Activated B cell treated with CpG ODN at 0.5 μM for 24 hours (primary cell): Measurements from ENCODE around the gene SLC25A29. TPM values are rescaled to one million over a fixed set of nuclear protein-coding genes. Genes with fewer than 3 reads are reported as not detected.
"Not testable (repeated sequence)": the region's sequence is repeated elsewhere in the genome, so short reads cannot be mapped to it uniquely, and the experiment has no call there.

Experiments
- ATAC-seq: fragments of 200-7000 bp; cut with Tn5 transposase; one replicate; pipeline ENCODE4 v1.10.0; 2021; ENCODE audit warnings: low read depth, mild to moderate bottlenecking, moderate library complexity
- CTCF ChIA-PET: fragments of 350-600 bp; sonication (Branson Sonifier 250); formaldehyde crosslinking; loops from one replicate; lab custom pipeline; 2021; ENCODE audit warnings: antibody characterized with exemption; lab: Charles Lee
- POLR2A ChIA-PET: fragments of 350-600 bp; sonication (Branson Sonifier 250); formaldehyde crosslinking; loops from one replicate; lab custom pipeline; 2021; ENCODE audit warnings: antibody characterized with exemption; lab: Charles Lee
- DNase-seq: peaks from one replicate; pipeline ENCODE4 v3.0.0; 2022
- H3K27ac Mint-ChIP-seq: one replicate; pipeline ENCODE4 v1.8.0; 2020; ENCODE audit warnings: mixed read lengths
- H3K27me3 Mint-ChIP-seq: one replicate; pipeline ENCODE4 v1.8.0; 2021; ENCODE audit warnings: mixed read lengths
- H3K36me3 Mint-ChIP-seq: one replicate; pipeline ENCODE4 v1.8.0; 2021; ENCODE audit warnings: low read depth, mixed read lengths
- H3K4me1 Mint-ChIP-seq: one replicate; pipeline ENCODE4 v1.8.0; 2021; ENCODE audit warnings: mixed read lengths
- H3K4me3 Mint-ChIP-seq: one replicate; pipeline ENCODE4 v1.8.0; 2020; ENCODE audit warnings: mild to moderate bottlenecking, mixed read lengths
- H3K9me3 Mint-ChIP-seq: one replicate; pipeline ENCODE4 v1.8.0; 2020; ENCODE audit warnings: mixed read lengths
- intact Hi-C: fragments of 100-400 bp; cut with micrococcal nuclease; formaldehyde crosslinking; loops from one replicate; pipeline ENCODE4 v1.15.1; 2024
- total RNA-seq: library from RNA; stranded (reverse); gene quantifications from 2 replicates; pipeline ENCODE4 v1.2.3, GENCODE V29; 2022
- TF ChIP-seq, protein P1 (sequence below): fragments of 200-600 bp; IDR thresholded peaks from one replicate; pipeline ENCODE4 v1.8.0; 2022; ENCODE audit warnings: antibody characterized with exemption, mild to moderate bottlenecking

Gene SLC25A29
- total RNA-seq, 1 donor from 2014 or later, result 28.8 TPM

- peaks cover 60% of the 10 kb centered on the region for H3K4me1 Mint-ChIP-seq
- H3K27me3 Mint-ChIP-seq, result no peaks in the 10 kb centered on the region
- no peaks in the 10 kb centered on the region for H3K9me3 Mint-ChIP-seq
- intact Hi-C loops, result loop anchor here (1.0 kb wide), 1 partner anchor 8 kb away; no protein-coding TSS in a partner anchor
- peak; percentile 83 for ATAC-seq
- no peaks in the 10 kb centered on the region for H3K36me3 Mint-ChIP-seq
- POLR2A ChIA-PET, result interaction anchor here (1.0 to 1.3 kb wide), 4 partner anchors 8 to 78 kb away, joined by 3 to 4 read pairs (median 4); a partner anchor contains a TSS
- peak overlapping the region; percentile 70 for H3K4me3 Mint-ChIP-seq
- TF ChIP-seq, protein P1, sequence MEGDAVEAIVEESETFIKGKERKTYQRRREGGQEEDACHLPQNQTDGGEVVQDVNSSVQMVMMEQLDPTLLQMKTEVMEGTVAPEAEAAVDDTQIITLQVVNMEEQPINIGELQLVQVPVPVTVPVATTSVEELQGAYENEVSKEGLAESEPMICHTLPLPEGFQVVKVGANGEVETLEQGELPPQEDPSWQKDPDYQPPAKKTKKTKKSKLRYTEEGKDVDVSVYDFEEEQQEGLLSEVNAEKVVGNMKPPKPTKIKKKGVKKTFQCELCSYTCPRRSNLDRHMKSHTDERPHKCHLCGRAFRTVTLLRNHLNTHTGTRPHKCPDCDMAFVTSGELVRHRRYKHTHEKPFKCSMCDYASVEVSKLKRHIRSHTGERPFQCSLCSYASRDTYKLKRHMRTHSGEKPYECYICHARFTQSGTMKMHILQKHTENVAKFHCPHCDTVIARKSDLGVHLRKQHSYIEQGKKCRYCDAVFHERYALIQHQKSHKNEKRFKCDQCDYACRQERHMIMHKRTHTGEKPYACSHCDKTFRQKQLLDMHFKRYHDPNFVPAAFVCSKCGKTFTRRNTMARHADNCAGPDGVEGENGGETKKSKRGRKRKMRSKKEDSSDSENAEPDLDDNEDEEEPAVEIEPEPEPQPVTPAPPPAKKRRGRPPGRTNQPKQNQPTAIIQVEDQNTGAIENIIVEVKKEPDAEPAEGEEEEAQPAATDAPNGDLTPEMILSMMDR, result no peak
- peak overlapping the region; percentile 87 for H3K27ac Mint-ChIP-seq
- peak; percentile 42 for DNase-seq
- CTCF ChIA-PET, result interaction anchor here (0.6 kb wide), 1 partner anchor 79 kb away, joined by 3 read pairs; no protein-coding TSS in a partner anchor
Observed at GRCh38 chr14:100297320-100298300, 8.6 kb downstream of the SLC25A29 start.

DNA sequence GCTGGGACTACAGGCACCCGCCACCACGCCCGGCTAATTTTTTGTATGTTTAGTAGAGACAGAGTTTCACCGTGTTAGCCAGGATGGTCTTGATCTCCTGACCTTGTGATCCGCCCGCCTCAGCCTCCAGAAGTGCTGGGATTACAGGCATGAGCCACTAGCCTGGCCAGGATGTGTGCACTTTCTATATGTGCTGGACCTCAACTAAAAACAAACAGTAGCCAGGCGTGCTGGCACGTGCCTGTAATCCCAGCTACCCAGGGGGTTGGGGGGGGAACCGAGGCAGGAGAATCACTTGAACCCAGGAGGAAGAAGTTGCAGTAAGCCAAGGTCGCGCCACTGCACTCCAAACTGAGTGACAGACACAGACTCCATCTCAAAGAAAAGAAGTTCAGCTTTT is 9.5 kb downstream of the SLC25A29 start:
- H3K4me3 Mint-ChIP-seq, H3K27me3 Mint-ChIP-seq, DNase-seq, ATAC-seq, H3K36me3 Mint-ChIP-seq, H3K9me3 Mint-ChIP-seq: not testable (repeated sequence)
- CTCF ChIA-PET, result interaction anchor here (0.6 kb wide), 1 partner anchor 80 kb away, joined by 3 read pairs; no protein-coding TSS in a partner anchor
- POLR2A ChIA-PET, result interaction anchor here (1.0 to 1.3 kb wide), 2 partner anchors 12 to 16 kb away, joined by 3 to 4 read pairs; no protein-coding TSS in a partner anchor
- H3K27ac Mint-ChIP-seq, result peak overlapping the region; percentile 87
- peaks cover 60% of the 10 kb centered on the region for H3K4me1 Mint-ChIP-seq
- intact Hi-C loops, result loop anchor here (1.0 kb wide), 1 partner anchor 9 kb away; no protein-coding TSS in a partner anchor

DNA sequence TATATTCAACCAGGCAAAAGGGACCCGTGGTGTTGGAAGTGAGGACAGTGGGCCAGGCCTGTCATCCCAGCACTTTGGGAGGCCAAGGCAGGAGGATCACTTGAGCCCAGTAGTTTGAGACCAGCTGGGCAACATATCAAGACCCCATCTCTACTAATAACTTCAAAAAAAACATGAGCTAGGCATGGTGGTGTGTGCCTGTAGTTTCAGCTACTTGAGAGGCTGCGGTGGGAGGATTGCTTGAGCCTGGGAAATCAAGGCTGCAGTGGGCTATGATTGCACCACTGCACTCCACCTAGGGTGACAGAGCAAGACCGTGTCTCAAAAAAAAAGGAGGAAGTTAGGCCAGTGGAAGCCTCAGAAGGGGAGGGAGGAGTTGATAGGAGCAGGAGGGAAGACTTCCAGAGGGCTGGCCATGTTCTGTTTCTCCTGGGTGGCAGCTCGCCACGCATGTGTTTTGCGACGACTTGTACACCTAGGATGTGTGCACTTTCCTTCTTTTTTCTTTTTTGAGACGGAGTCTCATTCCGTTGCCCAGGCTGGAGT is 10.1 kb downstream of the SLC25A29 start:
- no peaks in the 10 kb centered on the region for H3K27me3 Mint-ChIP-seq
- H3K4me3 Mint-ChIP-seq, result peak overlapping the region; percentile 26
- peaks cover 60% of the 10 kb centered on the region for H3K4me1 Mint-ChIP-seq
- TF ChIP-seq, protein P1, result no peak
- no peaks in the 10 kb centered on the region for H3K9me3 Mint-ChIP-seq
- intact Hi-C loops, result no loop called here
- ATAC-seq (no peak), DNase-seq (no peak)
- ChIA-PET CTCF (no interaction called here), POLR2A (interaction anchor here (1.0 to 1.3 kb wide), 2 partner anchors 11 to 16 kb away, joined by 3 to 4 read pairs; no protein-coding TSS in a partner anchor)
- H3K27ac Mint-ChIP-seq, result no peak overlapping the region
- H3K36me3 Mint-ChIP-seq, result peaks cover 2% of the 10 kb centered on the region

DNA sequence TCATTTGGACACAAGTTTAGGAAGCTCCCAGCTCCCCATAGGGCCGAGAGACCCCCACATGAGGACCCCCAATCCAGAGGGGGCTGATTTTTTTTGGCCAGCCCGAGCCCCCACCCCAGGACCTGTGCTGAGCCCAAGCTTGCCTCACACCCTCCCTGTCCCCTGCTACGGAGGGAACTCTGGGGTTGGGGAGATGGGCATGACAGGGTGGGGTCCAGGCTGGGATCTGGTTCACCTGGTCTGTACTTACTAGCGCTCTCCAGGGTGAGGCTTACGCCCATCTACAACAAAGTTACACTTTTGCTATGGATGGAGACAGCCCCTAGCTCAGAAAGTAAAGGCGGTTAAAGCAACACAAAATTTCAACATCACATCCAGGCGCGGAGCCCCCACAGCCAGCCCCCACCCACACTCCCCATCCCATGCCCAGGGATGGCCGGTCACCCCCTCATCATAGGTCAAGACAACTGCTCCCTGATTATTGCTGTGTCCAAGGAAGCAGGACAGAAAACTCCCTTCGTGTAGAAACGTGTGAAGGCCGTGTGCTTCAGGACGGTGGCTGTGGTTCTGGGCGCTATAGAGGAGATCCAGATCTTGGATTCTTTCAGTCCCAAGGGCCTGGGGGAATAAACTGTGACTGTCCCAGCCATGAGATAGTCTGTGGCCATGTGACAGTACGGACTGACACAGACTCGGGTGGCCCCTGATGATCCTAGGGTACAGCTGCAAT is 10.7 kb downstream of the SLC25A29 start:
- no peak overlapping the region for H3K27ac Mint-ChIP-seq
- CTCF ChIA-PET, result interaction anchor here (2.2 kb wide), 1 partner anchor 10 kb away, joined by 8 read pairs; no protein-coding TSS in a partner anchor

More for the DNA sequence above, 10.7 kb downstream of the SLC25A29 start:
- Mint-ChIP-seq H3K4me1 (peaks cover 60% of the 10 kb centered on the region), H3K36me3 (peaks cover 2% of the 10 kb centered on the region), H3K9me3 (no peaks in the 10 kb centered on the region), H3K27me3 (no peaks in the 10 kb centered on the region), H3K4me3 (no peak overlapping the region)
- intact Hi-C loops, result no loop called here
- POLR2A ChIA-PET, result interaction anchor here (2.3 kb wide), 1 partner anchor 10 kb away, joined by 14 read pairs; no protein-coding TSS in a partner anchor
- DNase-seq (no peak), ATAC-seq (no peak)
- TF ChIP-seq, protein P1, result no peak
